Measurements from ENCODE around the gene CTSD. TPM values are rescaled to one million over a fixed set of nuclear protein-coding genes. Genes with fewer than 3 reads are reported as not detected.
A peak's percentile ranks its signal among the peaks of the same experiment; 100 is the strongest.

The CTSD gene
- total and polyA plus RNA-seq, 4 donors = 310 to 814 (median 553) TPM

DNA sequence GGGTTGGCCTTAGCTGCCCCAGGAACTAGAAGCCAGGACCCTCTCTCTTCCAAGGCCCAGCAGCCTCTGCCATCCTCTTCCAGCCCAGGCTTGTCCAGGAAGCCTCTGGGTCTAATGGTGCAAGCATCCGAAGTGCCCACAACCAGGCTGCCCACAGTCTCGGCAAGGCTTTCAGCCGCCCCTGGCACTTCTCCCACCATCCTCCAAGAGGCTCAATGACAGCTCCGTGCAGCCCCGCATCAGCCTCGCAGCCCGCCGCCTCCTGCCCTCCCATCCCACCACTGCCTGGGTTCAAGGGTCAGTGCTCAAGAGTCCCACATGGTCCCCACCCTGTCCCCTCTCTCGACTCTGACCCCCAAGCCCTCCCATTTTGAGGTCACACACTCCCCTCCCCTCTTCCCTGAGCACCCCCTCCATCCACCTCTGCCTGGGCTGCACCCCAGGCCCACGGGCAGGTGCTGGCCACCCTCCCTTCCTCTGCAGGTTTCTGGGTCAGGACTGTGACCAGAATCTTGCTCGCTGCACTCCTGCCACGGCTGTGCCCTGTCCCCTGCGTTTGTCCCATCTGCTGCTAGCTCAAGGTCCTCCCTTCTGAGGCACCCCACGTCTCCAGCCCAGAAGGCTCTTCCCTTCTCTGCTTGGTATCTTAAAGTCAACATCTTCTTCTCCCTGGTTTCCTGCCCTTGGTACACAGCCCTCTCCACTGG is 30.6 kb downstream of the CTSD start:
- no peaks in the 10 kb centered on the region for H3K36me3 ChIP-seq (ENCODE audit: control insufficient read depth in 4 of 4, insufficient read depth in 3 of 4, low read depth in 1 of 4, low read length in 3 of 4)
- peaks cover 0 to 5% (median 2%) of the 10 kb centered on the region in 4 donors for H3K27me3 ChIP-seq (ENCODE audit: control insufficient read depth in 4 of 4, insufficient read depth in 4 of 4, low read length in 3 of 4)
- no peak overlapping the region for H3K27ac ChIP-seq (ENCODE audit: low read depth in 1 of 2, low read length in 2 of 2)
- H3K9ac ChIP-seq (ENCODE audit: low read depth in 1 of 2, low read length in 2 of 2) = no peak overlapping the region
- peaks cover 0 to 3% (median 0%) of the 10 kb centered on the region in 4 donors for H3K4me1 ChIP-seq (ENCODE audit: control insufficient read depth in 4 of 4, insufficient read depth in 4 of 4, low read length in 3 of 4)
- no peak overlapping the region for H3K4me3 ChIP-seq (ENCODE audit: low read depth in 1 of 3, low read length in 3 of 3)
- DNase-seq (ENCODE audit: low spot score) = peak; percentile 26
- 66% methylated on average over 14 of the region's 14 CpGs for WGBS
- no peak for TF ChIP-seq GABPA (IDR thresholded peaks at IDR 0.05 in 1 of 2, conservative IDR thresholded peaks at IDR 0.05 in 1 of 2)
- no peak for TF ChIP-seq RAD21 (IDR thresholded peaks at IDR 0.05)
- no peak for TF ChIP-seq YY1 (IDR thresholded peaks at IDR 0.05)
- TF ChIP-seq RXRA (IDR thresholded peaks at IDR 0.05) = no peak
- no peak for TF ChIP-seq SP1 (IDR thresholded peaks at IDR 0.05)
- no peak for TF ChIP-seq FOXA1 (IDR thresholded peaks at IDR 0.05)
- no peak for TF ChIP-seq JUND (IDR thresholded peaks at IDR 0.05)
- TF ChIP-seq, protein P1, sequence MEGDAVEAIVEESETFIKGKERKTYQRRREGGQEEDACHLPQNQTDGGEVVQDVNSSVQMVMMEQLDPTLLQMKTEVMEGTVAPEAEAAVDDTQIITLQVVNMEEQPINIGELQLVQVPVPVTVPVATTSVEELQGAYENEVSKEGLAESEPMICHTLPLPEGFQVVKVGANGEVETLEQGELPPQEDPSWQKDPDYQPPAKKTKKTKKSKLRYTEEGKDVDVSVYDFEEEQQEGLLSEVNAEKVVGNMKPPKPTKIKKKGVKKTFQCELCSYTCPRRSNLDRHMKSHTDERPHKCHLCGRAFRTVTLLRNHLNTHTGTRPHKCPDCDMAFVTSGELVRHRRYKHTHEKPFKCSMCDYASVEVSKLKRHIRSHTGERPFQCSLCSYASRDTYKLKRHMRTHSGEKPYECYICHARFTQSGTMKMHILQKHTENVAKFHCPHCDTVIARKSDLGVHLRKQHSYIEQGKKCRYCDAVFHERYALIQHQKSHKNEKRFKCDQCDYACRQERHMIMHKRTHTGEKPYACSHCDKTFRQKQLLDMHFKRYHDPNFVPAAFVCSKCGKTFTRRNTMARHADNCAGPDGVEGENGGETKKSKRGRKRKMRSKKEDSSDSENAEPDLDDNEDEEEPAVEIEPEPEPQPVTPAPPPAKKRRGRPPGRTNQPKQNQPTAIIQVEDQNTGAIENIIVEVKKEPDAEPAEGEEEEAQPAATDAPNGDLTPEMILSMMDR (IDR thresholded peaks at IDR 0.05; ENCODE audit: low read depth, low read length, missing input control) = no peak
- TF ChIP-seq, protein P2, sequence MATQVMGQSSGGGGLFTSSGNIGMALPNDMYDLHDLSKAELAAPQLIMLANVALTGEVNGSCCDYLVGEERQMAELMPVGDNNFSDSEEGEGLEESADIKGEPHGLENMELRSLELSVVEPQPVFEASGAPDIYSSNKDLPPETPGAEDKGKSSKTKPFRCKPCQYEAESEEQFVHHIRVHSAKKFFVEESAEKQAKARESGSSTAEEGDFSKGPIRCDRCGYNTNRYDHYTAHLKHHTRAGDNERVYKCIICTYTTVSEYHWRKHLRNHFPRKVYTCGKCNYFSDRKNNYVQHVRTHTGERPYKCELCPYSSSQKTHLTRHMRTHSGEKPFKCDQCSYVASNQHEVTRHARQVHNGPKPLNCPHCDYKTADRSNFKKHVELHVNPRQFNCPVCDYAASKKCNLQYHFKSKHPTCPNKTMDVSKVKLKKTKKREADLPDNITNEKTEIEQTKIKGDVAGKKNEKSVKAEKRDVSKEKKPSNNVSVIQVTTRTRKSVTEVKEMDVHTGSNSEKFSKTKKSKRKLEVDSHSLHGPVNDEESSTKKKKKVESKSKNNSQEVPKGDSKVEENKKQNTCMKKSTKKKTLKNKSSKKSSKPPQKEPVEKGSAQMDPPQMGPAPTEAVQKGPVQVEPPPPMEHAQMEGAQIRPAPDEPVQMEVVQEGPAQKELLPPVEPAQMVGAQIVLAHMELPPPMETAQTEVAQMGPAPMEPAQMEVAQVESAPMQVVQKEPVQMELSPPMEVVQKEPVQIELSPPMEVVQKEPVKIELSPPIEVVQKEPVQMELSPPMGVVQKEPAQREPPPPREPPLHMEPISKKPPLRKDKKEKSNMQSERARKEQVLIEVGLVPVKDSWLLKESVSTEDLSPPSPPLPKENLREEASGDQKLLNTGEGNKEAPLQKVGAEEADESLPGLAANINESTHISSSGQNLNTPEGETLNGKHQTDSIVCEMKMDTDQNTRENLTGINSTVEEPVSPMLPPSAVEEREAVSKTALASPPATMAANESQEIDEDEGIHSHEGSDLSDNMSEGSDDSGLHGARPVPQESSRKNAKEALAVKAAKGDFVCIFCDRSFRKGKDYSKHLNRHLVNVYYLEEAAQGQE (IDR thresholded peaks at IDR 0.05) = no peak
- TF ChIP-seq, protein P3, sequence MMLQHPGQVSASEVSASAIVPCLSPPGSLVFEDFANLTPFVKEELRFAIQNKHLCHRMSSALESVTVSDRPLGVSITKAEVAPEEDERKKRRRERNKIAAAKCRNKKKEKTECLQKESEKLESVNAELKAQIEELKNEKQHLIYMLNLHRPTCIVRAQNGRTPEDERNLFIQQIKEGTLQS (IDR thresholded peaks at IDR 0.05) = no peak
- no peak for TF ChIP-seq NR2F2 (IDR thresholded peaks at IDR 0.05)
- no peak for TF ChIP-seq FOXA2 (IDR thresholded peaks at IDR 0.05)
- TF ChIP-seq, protein P4, sequence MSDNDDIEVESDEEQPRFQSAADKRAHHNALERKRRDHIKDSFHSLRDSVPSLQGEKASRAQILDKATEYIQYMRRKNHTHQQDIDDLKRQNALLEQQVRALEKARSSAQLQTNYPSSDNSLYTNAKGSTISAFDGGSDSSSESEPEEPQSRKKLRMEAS (IDR thresholded peaks at IDR 0.05) = no peak
- no peak for TF ChIP-seq EGR1 (IDR thresholded peaks at IDR 0.05; ENCODE audit: low read depth in 2 of 2)
- TF ChIP-seq HNF4G (IDR thresholded peaks at IDR 0.05) = no peak
- peaks cover 4 to 18% (median 16%) of the 10 kb centered on the region in 4 donors for H3K9me3 ChIP-seq (ENCODE audit: control insufficient read depth in 4 of 4, low read length in 3 of 4)

DNA sequence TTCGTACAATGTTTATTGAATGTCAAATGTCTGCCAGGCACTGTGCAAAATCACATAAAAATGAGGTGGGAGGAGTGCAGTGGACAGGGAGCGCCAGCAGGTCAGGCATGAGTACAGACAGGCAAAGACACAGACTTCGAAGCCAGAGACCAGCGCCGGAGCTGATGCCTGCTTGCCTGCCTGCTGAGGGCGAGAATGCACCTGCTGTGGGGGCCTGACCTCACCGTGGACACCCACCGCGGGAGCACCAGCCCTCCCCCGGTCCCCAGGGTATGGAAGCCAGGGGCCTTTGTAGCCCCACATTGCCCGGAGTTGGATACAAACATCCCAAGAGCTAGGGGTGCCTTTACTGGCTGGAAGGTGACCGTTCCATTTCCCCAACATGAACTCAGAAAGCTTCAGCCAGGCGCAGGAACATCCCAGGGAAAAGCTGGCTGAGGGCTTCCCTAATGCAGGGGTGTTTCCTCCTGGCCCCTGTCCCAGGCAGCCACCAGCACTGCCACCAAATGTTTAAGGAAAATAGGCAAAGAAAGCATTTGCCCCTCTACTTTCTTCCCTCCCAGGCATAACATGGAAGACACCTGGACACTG is 31.2 kb downstream of the CTSD start:
- peaks cover 0 to 5% (median 2%) of the 10 kb centered on the region in 4 donors for H3K27me3 ChIP-seq (ENCODE audit: control insufficient read depth in 4 of 4, insufficient read depth in 4 of 4, low read length in 3 of 4)
- H3K4me3 ChIP-seq (ENCODE audit: low read depth in 1 of 3, low read length in 3 of 3) = no peak overlapping the region
- H3K9ac ChIP-seq (ENCODE audit: low read depth in 1 of 2, low read length in 2 of 2) = no peak overlapping the region
- WGBS = 32% methylated on average over 13 of the region's 13 CpGs
- H3K4me1 ChIP-seq (ENCODE audit: control insufficient read depth in 4 of 4, insufficient read depth in 4 of 4, low read length in 3 of 4) = peaks cover 0 to 3% (median 0%) of the 10 kb centered on the region in 4 donors
- DNase-seq (ENCODE audit: low spot score) = no peak
- H3K9me3 ChIP-seq (ENCODE audit: control insufficient read depth in 4 of 4, low read length in 3 of 4) = peaks cover 3 to 13% (median 12%) of the 10 kb centered on the region in 4 donors
- no peaks in the 10 kb centered on the region for H3K36me3 ChIP-seq (ENCODE audit: control insufficient read depth in 4 of 4, insufficient read depth in 3 of 4, low read depth in 1 of 4, low read length in 3 of 4)
- no peak overlapping the region for H3K27ac ChIP-seq (ENCODE audit: low read depth in 1 of 2, low read length in 2 of 2)
- TF ChIP-seq SP1 (IDR thresholded peaks at IDR 0.05) (no peak), TAF1 (conservative IDR thresholded peaks at IDR 0.05) (no peak), JUND (IDR thresholded peaks at IDR 0.05) (no peak), EGR1 (IDR thresholded peaks at IDR 0.05; ENCODE audit: low read depth in 2 of 2) (no peak), NR2F2 (IDR thresholded peaks at IDR 0.05) (no peak), GABPA (IDR thresholded peaks at IDR 0.05 in 1 of 2, conservative IDR thresholded peaks at IDR 0.05 in 1 of 2) (no peak)
- TF ChIP-seq, protein P2 (IDR thresholded peaks at IDR 0.05) = no peak
- TF ChIP-seq, protein P1 (IDR thresholded peaks at IDR 0.05; ENCODE audit: low read depth, low read length, missing input control) = no peak

Measured in liver (tissue), 9 donors.